ENCODE results near the gene GYS1.
A peak's percentile ranks its signal among the peaks of the same experiment; 100 is the strongest.

DNA sequence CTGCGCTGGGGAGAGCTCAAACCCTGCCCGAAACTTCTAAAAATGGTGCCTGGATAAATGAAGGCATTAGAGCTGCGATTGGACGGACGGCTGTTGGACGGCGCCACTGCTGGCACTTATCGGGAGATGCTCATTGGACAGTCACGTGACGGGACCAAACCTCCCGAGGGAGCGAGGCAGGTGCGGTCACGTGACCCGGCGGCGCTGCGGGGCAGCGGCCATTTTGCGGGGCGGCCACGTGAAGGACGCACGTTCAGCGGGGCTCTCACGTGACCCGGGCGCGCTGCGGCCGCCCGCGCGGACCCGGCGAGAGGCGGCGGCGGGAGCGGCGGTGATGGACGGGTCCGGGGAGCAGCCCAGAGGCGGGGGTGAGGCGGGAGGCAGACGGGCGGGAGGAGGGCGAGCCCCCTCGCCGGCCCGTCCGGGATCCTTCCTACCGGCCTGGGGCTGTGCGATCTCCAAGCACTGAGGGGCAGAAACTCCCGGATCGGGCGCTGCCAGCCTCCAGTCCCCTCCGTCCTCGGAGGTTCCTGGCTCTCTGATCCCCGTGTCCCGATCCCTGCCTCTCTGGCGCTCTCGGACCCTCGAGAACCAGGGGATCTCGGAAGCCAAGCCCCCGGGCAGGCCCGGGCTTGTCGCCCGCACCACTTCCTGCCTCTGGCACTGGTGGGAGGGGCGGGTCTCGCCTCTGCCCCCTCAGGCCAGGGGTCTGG is 38.4 kb downstream of the GYS1 start, which contains the start of gene BAX:
- TF ChIP-seq POLR2AphosphoS5 (IDR thresholded peaks at IDR 0.05; ENCODE audit: low read depth) (peak; percentile 87), EZH2phosphoT487 (IDR thresholded peaks at IDR 0.05; ENCODE audit: unreplicated experiment) (no peak), EZH2 (IDR thresholded peaks at IDR 0.05; ENCODE audit: low read depth, unreplicated experiment) (no peak), JUNB (IDR thresholded peaks at IDR 0.05; ENCODE audit: unreplicated experiment) (no peak)
- TF ChIP-seq, protein P1, sequence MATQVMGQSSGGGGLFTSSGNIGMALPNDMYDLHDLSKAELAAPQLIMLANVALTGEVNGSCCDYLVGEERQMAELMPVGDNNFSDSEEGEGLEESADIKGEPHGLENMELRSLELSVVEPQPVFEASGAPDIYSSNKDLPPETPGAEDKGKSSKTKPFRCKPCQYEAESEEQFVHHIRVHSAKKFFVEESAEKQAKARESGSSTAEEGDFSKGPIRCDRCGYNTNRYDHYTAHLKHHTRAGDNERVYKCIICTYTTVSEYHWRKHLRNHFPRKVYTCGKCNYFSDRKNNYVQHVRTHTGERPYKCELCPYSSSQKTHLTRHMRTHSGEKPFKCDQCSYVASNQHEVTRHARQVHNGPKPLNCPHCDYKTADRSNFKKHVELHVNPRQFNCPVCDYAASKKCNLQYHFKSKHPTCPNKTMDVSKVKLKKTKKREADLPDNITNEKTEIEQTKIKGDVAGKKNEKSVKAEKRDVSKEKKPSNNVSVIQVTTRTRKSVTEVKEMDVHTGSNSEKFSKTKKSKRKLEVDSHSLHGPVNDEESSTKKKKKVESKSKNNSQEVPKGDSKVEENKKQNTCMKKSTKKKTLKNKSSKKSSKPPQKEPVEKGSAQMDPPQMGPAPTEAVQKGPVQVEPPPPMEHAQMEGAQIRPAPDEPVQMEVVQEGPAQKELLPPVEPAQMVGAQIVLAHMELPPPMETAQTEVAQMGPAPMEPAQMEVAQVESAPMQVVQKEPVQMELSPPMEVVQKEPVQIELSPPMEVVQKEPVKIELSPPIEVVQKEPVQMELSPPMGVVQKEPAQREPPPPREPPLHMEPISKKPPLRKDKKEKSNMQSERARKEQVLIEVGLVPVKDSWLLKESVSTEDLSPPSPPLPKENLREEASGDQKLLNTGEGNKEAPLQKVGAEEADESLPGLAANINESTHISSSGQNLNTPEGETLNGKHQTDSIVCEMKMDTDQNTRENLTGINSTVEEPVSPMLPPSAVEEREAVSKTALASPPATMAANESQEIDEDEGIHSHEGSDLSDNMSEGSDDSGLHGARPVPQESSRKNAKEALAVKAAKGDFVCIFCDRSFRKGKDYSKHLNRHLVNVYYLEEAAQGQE (IDR thresholded peaks at IDR 0.05; ENCODE audit: unreplicated experiment) = no peak
- TF ChIP-seq, protein P2, sequence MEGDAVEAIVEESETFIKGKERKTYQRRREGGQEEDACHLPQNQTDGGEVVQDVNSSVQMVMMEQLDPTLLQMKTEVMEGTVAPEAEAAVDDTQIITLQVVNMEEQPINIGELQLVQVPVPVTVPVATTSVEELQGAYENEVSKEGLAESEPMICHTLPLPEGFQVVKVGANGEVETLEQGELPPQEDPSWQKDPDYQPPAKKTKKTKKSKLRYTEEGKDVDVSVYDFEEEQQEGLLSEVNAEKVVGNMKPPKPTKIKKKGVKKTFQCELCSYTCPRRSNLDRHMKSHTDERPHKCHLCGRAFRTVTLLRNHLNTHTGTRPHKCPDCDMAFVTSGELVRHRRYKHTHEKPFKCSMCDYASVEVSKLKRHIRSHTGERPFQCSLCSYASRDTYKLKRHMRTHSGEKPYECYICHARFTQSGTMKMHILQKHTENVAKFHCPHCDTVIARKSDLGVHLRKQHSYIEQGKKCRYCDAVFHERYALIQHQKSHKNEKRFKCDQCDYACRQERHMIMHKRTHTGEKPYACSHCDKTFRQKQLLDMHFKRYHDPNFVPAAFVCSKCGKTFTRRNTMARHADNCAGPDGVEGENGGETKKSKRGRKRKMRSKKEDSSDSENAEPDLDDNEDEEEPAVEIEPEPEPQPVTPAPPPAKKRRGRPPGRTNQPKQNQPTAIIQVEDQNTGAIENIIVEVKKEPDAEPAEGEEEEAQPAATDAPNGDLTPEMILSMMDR (conservative IDR thresholded peaks at IDR 0.05; ENCODE audit: low read depth in 2 of 2) = no peak
- TF ChIP-seq, protein P3, sequence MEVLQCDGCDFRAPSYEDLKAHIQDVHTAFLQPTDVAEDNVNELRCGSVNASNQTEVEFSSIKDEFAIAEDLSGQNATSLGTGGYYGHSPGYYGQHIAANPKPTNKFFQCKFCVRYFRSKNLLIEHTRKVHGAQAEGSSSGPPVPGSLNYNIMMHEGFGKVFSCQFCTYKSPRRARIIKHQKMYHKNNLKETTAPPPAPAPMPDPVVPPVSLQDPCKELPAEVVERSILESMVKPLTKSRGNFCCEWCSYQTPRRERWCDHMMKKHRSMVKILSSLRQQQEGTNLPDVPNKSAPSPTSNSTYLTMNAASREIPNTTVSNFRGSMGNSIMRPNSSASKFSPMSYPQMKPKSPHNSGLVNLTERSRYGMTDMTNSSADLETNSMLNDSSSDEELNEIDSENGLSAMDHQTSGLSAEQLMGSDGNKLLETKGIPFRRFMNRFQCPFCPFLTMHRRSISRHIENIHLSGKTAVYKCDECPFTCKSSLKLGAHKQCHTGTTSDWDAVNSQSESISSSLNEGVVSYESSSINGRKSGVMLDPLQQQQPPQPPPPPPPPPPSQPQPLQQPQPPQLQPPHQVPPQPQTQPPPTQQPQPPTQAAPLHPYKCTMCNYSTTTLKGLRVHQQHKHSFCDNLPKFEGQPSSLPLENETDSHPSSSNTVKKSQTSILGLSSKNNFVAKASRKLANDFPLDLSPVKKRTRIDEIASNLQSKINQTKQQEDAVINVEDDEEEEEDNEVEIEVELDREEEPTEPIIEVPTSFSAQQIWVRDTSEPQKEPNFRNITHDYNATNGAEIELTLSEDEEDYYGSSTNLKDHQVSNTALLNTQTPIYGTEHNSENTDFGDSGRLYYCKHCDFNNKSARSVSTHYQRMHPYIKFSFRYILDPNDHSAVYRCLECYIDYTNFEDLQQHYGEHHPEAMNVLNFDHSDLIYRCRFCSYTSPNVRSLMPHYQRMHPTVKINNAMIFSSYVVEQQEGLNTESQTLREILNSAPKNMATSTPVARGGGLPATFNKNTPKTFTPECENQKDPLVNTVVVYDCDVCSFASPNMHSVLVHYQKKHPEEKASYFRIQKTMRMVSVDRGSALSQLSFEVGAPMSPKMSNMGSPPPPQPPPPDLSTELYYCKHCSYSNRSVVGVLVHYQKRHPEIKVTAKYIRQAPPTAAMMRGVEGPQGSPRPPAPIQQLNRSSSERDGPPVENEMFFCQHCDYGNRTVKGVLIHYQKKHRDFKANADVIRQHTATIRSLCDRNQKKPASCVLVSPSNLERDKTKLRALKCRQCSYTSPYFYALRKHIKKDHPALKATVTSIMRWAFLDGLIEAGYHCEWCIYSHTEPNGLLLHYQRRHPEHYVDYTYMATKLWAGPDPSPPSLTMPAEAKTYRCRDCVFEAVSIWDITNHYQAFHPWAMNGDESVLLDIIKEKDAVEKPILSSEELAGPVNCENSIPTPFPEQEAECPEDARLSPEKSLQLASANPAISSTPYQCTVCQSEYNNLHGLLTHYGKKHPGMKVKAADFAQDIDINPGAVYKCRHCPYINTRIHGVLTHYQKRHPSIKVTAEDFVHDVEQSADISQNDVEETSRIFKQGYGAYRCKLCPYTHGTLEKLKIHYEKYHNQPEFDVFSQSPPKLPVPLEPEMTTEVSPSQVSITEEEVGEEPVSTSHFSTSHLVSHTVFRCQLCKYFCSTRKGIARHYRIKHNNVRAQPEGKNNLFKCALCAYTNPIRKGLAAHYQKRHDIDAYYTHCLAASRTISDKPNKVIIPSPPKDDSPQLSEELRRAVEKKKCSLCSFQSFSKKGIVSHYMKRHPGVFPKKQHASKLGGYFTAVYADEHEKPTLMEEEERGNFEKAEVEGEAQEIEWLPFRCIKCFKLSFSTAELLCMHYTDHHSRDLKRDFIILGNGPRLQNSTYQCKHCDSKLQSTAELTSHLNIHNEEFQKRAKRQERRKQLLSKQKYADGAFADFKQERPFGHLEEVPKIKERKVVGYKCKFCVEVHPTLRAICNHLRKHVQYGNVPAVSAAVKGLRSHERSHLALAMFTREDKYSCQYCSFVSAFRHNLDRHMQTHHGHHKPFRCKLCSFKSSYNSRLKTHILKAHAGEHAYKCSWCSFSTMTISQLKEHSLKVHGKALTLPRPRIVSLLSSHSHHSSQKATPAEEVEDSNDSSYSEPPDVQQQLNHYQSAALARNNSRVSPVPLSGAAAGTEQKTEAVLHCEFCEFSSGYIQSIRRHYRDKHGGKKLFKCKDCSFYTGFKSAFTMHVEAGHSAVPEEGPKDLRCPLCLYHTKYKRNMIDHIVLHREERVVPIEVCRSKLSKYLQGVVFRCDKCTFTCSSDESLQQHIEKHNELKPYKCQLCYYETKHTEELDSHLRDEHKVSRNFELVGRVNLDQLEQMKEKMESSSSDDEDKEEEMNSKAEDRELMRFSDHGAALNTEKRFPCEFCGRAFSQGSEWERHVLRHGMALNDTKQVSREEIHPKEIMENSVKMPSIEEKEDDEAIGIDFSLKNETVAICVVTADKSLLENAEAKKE (CRISPR knock-in tag; IDR thresholded peaks at IDR 0.05) = no peak
- TF ChIP-seq, protein P4, sequence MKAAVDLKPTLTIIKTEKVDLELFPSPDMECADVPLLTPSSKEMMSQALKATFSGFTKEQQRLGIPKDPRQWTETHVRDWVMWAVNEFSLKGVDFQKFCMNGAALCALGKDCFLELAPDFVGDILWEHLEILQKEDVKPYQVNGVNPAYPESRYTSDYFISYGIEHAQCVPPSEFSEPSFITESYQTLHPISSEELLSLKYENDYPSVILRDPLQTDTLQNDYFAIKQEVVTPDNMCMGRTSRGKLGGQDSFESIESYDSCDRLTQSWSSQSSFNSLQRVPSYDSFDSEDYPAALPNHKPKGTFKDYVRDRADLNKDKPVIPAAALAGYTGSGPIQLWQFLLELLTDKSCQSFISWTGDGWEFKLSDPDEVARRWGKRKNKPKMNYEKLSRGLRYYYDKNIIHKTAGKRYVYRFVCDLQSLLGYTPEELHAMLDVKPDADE (IDR thresholded peaks at IDR 0.05) = peak; percentile 76; the same call in 1 of the 2 replicates
